GM21526 (cell line): ENCODE measurements around the gene FANCG.

Experiments
- ATAC-seq: cut with Tn5 transposase; IDR thresholded peaks from one replicate; pipeline ENCODE4 v1.9.1; 2021; ENCODE audit warnings: moderate library complexity; ENCODE audit not compliant: unreplicated experiment, low FRiP score

The FANCG gene

GRCh38 chr9:35104586-35104985, 24.8 kb upstream of the FANCG start:
- ATAC-seq, result no peak

DNA sequence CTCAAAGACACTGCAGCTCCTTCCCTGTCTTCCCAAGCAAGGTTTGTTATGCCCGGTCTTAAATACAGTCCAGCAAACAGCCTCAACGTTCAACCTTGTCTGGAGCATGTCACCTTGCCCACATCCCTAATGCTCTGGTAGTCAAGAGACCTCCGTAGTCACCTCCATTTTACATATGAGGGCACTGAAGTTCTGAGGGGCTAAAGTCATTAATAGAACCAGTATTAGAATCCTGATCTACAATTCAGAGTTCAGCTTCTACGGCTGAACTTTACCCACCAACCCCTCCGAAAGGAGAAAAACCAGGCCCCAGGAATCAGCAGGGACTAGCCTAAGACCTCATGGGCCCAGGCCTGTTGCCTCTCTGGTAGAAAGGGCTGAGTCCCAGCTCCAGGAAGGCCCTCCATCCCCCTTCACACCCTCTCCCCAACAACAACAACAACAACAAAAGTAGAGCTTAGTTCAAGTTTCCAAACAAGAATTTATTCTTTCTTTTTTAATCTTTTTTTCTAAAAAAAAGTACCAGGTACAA, 24.0 kb upstream of the FANCG start:
- no peak for ATAC-seq

DNA sequence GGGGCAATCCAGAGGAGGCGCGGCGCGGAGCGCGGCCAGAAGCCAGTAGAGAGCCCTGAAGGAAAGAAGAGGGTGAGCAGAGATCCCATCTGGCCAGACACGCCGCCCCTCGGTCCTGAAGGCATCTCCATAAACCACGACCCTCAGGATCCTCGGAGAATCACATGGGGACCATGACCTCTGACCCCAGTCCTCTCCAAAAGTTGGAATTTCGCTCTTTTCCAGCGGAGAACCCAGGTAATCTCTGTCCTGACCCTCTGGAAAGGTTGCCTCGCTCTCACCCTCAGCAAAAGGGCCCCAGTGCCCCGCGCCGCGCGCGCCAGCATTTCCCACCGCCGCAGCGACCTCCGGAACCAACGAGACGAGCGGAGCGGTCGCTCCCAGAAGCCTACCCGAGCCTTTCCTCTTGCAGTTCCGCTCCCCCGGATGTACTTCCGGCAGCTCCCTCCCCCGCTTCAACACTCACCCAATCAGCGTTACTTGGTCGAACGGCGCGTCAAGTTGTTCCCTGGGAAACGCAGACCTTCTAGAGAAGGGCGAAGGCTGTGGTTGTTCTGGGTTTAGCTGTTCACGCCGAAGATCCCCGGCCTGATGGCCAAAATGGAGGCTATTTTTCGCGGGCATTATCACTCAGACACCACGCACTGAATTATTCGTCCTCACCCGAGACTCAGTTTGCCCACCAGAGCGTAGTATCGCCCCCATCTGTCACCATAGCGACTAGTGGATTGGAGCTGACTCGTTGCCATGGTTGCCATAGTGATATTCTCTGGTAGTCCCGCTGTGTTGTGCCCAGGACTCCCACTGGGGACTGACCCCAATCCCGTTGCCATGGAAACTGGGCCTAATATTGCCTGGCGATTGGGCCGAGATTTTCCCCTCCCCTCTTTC, 23.3 kb upstream of the FANCG start, which contains the start of gene STOML2:
Gene STOML2 (minus strand): TSS at position 363 of the 891 bp plus-strand sequence. CDS start 37 bp downstream, at position 326.
- peak; percentile 88 for ATAC-seq

DNA sequence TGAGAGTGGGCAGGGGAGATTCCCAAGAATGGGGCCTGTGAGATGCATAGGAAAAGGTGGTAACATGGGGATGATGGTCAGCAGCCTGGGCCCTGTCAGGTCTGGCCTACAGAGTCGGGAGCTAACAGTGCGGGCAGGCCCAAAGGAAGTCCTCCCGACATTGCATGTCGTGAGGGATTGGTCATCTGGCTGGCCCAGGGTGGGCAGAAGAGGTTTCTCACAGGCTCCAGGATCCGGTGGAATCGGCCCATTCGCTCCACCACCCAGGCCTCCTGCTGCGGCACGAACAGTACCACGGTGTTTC, 22.7 kb upstream of the FANCG start:
- ATAC-seq, result no peak

DNA sequence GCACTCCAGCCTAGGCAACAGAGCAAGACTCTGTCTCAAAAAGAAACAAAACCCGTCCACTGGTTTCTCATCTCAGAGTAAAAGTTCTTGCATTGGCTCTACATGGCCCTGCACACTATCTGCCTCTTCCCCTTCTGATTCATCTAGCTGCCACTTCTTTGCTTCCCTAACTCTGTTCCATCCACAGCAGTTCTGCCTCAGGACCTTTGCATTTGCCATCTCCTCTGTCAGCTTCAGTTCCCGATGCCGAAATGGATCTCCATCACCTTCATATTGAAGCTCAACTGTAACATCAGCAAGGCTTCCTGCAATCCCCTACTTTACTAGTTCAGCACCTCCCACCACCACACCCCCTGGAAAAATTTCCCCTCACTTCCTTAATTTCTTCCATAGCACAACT, 17.8 kb upstream of the FANCG start:
- ATAC-seq, result no peak

DNA sequence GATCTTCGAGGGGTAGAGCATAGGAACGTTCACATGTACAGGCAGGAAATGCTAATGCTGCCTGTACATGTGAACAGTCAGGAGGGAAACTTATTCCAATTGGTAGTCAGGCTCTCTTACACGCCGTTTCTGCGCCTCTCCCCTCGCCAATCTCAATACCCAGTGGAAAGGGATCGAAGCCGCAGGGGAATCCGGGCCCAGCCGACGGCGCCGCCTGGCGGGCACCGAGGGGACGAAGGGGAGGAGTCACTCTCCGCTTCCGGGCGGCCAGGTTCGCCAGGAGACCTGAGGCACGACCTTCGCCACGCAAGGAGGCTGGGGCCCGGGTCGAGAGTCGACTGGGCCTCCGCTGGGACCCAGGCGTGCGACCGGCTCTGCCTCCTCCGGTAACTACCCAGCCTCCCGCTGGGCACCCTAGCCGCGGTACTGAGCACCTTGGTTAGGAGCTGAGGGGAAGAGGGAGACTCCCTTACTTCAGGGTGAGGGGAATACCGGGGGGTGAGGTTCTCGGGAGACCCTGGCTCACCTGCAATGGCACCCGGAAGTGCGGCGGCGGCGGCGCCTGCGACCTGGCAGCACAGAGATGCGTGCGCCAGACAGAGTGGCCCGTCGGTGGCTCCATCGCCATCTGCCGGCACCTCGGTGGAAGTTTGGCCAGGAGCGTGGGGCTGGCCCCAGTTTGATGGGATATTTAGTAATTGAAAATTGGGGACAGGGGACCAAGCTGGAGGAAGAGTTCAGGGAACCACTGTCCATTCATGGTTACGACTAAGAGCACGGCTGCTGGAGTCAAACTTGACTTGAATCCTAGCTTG, 16.5 kb upstream of the FANCG start, which contains the start of gene PIGO:
Gene PIGO (minus strand): TSS at position 557 of the 815 bp plus-strand sequence. CDS start 1,026 bp downstream, outside the sequence.
- peak; percentile 80 for ATAC-seq

- ATAC-seq, result no peak
Measured at GRCh38 chr9:35091536-35091935, 11.8 kb upstream of the FANCG start.

GRCh38 chr9:35089434-35089833, 9.7 kb upstream of the FANCG start:
- ATAC-seq, result no peak

DNA sequence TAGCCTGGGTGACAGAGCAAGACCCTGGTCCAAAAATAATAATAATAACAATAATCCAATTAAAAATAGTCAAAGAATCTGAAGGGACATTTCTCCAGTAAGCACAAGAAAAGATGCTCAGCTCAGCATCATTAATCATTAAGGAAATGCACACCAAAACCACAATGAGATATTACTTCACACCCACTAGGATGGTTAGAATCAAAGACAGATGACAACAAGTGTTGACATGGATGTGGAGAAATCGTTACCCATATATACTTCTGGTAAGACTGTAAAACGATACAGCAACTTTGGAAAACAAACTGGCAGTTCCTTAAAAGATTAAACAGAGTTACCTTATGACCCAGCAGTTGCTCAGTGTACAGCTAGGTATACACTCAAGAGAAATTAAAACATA, 5.3 kb upstream of the FANCG start:
- no peak for ATAC-seq

GRCh38 chr9:35079041-35079425, 709 bp downstream of the FANCG start:
- no peak for ATAC-seq

DNA sequence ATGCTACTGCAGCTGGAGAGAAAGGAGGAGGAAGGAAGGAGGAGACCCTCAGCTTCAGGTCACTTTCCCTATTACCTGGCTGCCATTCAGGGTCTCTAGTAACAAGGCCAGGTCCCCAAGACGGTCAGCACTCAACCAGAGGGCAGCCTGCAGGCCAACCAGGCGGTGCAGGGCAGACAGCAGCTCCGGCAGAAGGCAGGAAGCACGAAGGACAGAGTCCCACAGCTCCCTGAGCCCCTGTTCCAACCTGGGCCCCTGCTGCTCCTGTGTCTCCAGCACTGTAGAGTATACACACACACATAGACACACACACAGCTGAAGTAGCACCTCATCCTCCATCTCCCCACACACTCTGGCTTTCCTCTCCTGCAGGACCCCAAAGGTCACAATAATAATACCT, 1.7 kb downstream of the FANCG start:
- ATAC-seq, result no peak

GRCh38 chr9:35076848-35077247, 2.9 kb downstream of the FANCG start:
- ATAC-seq, result no peak

- ATAC-seq, result no peak
Measured at GRCh38 chr9:35075358-35075757, 4.4 kb downstream of the FANCG start.

- no peak for ATAC-seq
Measured at GRCh38 chr9:35074791-35075190, 5.0 kb downstream of the FANCG start.

GRCh38 chr9:35074141-35074540, 5.6 kb downstream of the FANCG start:
- ATAC-seq, result no peak

DNA sequence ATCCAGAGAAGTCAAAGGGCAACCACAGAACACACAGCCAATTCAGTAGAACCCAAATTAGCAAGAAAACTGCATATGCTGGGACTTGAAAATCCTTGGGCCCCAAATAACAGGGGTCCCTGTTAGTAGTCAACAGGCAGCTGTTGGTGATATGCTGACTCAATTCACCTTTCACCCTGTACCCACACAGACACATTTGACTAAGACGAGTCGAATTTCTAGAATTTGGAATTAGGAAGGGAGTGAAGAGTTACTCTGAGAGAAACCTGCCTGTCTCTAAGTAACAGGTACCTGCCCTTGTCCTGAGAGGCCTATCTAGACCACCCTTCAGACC, 6.5 kb downstream of the FANCG start:
- ATAC-seq, result no peak

- ATAC-seq, result peak; percentile 77
Measured at GRCh38 chr9:35072461-35073278, 7.1 kb downstream of the FANCG start, which contains the start of gene VCP. Gene VCP, minus strand, starts transcription at chr9:35072625. Its CDS starts 272 bp downstream, at chr9:35072353.

GRCh38 chr9:35071814-35072460, 7.8 kb downstream of the FANCG start:
- ATAC-seq, result peak; percentile 43

DNA sequence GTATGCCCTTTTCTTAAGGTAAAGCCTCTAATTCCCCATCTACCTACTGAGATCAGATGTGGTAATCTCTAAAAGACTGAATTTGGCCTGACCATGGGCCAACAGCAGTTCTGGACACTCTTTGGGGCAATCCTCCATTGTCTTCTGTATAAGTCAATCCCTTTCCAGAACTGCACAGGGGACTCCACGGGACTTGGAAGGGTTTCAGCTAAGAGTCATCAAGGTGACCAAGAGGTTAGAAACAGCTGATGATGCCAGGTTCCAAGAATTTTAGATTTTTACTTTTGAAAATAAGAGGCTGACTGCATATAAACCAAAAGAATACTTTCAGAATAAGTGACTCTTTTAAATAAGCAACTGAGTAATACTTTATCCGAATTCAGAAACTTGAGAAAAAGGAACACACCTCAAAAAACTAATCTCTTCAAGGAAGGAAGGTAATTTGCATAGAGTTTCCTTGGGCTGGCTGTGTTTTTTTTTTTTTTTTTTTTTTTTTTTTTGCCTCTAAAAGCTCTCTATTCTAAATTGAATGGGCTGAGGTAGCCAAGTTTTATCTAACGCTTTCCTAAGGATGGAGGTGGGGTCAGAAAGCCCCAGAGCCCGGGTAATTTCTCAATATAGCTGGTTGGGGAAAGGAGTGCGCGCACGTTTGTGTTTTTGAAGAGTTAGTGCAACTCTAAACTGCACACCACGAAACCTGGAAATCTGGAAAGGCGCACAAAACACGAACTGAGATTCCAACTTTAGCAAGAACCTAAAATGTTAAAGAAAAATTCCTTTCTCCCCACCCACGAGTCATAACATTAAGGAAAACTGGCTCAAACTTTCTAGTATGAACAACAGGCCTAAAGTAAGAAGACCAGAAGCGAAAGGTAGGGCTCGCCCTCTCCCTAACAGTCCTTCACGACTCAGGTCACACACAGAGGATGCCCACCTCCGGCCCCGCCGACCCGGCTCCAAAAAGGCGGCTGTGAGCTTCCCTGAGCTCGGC, 8.6 kb downstream of the FANCG start:
- ATAC-seq, result no peak
